ENCODE measurements around the gene TRIM61.
"Not testable (repeated sequence)": the region's sequence is repeated elsewhere in the genome, so short reads cannot be mapped to it uniquely, and the experiment has no call there.

The TRIM61 gene

DNA sequence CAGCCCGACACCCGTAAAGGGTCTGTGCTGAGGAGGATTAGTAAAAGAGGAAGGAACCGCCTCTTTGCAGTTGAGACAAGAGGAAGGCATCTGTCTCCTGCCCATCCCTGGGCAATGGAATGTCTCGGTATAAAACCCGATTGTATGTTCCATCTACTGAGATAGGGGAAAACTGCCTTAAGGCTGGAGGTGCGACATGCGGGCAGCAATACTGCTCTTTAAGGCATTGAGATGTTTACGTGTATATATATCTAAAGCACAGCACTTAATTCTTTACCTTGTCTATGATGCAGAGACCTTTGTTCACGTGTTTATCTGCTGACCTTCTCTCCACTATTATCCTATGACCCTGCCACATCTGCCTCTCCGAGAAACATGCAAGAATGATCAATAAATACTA, 13.3 kb upstream of the TRIM61 start:
- H4K5ac ChIP-seq (ENCODE audit: low read length); H3K4me3 ChIP-seq (ENCODE audit: low read length); H4K8ac ChIP-seq (ENCODE audit: low read depth, low read length); H3K36me3 ChIP-seq (ENCODE audit: control insufficient read depth, insufficient read depth, low read length); H2BK15ac ChIP-seq (replicated peaks; ENCODE audit: low read depth); H3K27me3 ChIP-seq (ENCODE audit: insufficient read depth, low read length, poor library complexity); H2BK5ac ChIP-seq (ENCODE audit: low read length); H3K4ac ChIP-seq (ENCODE audit: low read depth, low read length); H3K4me2 ChIP-seq (ENCODE audit: low read length); H3K27ac ChIP-seq (ENCODE audit: low read depth, low read length); H3K79me1 ChIP-seq (ENCODE audit: low read length); H3K56ac ChIP-seq (ENCODE audit: low read length); H3K23ac ChIP-seq (ENCODE audit: low read length); H3K4me1 ChIP-seq (ENCODE audit: control insufficient read depth, low read depth, low read length); H2BK120ac ChIP-seq (ENCODE audit: low read depth, low read length); H3K79me2 ChIP-seq (ENCODE audit: control insufficient read depth, insufficient read depth, low read length); H3K18ac ChIP-seq (ENCODE audit: low read length); H2AK5ac ChIP-seq (ENCODE audit: low read length); H3K9ac ChIP-seq (ENCODE audit: low read length); DNase-seq: not testable (repeated sequence)
- WGBS (ENCODE audit: extremely low coverage, insufficient coverage, low lambda C conversion rate), result no CpG with 5 or more reads among the region's 10 CpGs

- no peak overlapping the region for H3K4me3 ChIP-seq (ENCODE audit: low read length)
- H3K23ac ChIP-seq (ENCODE audit: low read length), result no peak overlapping the region
- H4K5ac ChIP-seq (ENCODE audit: low read length), result no peak overlapping the region
- H2BK15ac ChIP-seq (replicated peaks; ENCODE audit: low read depth), result no peak overlapping the region
- H3K9ac ChIP-seq (ENCODE audit: low read length), result no peak overlapping the region
- no peaks in the 10 kb centered on the region for H3K4me1 ChIP-seq (ENCODE audit: control insufficient read depth, low read depth, low read length)
- no peaks in the 10 kb centered on the region for H3K79me2 ChIP-seq (ENCODE audit: control insufficient read depth, insufficient read depth, low read length)
- no peak overlapping the region for H3K27ac ChIP-seq (ENCODE audit: low read depth, low read length)
- H3K36me3 ChIP-seq (ENCODE audit: control insufficient read depth, insufficient read depth, low read length), result no peaks in the 10 kb centered on the region
- DNase-seq, result no peak
- H3K27me3 ChIP-seq (ENCODE audit: insufficient read depth, low read length, poor library complexity), result no peaks in the 10 kb centered on the region
- H3K79me1 ChIP-seq (ENCODE audit: low read length), result no peaks in the 10 kb centered on the region
- no peak overlapping the region for H2BK120ac ChIP-seq (ENCODE audit: low read depth, low read length)
- WGBS (ENCODE audit: extremely low coverage, insufficient coverage, low lambda C conversion rate), result no CpG with 5 or more reads among the region's 2 CpGs
- no peak overlapping the region for H4K8ac ChIP-seq (ENCODE audit: low read depth, low read length)
- H2BK5ac ChIP-seq (ENCODE audit: low read length), result no peak overlapping the region
- H3K18ac ChIP-seq (ENCODE audit: low read length), result no peak overlapping the region
- no peak overlapping the region for H3K4me2 ChIP-seq (ENCODE audit: low read length)
- H3K56ac ChIP-seq (ENCODE audit: low read length), result no peak overlapping the region
- no peak overlapping the region for H2AK5ac ChIP-seq (ENCODE audit: low read length)
- no peak overlapping the region for H3K4ac ChIP-seq (ENCODE audit: low read depth, low read length)
Measured at GRCh38 chr4:164989471-164989870, 12.0 kb upstream of the TRIM61 start.

GRCh38 chr4:164971929-164972328, 5.5 kb downstream of the TRIM61 start:
- not testable (repeated sequence) for DNase-seq; H2AK5ac ChIP-seq (ENCODE audit: low read length); H3K36me3 ChIP-seq (ENCODE audit: control insufficient read depth, insufficient read depth, low read length); H4K8ac ChIP-seq (ENCODE audit: low read depth, low read length); H3K79me2 ChIP-seq (ENCODE audit: control insufficient read depth, insufficient read depth, low read length); H4K5ac ChIP-seq (ENCODE audit: low read length); H3K27ac ChIP-seq (ENCODE audit: low read depth, low read length); H3K18ac ChIP-seq (ENCODE audit: low read length); H3K4me2 ChIP-seq (ENCODE audit: low read length); H3K27me3 ChIP-seq (ENCODE audit: insufficient read depth, low read length, poor library complexity); H2BK15ac ChIP-seq (replicated peaks; ENCODE audit: low read depth); H2BK5ac ChIP-seq (ENCODE audit: low read length); H3K4ac ChIP-seq (ENCODE audit: low read depth, low read length); H3K4me1 ChIP-seq (ENCODE audit: control insufficient read depth, low read depth, low read length); H3K79me1 ChIP-seq (ENCODE audit: low read length); H2BK120ac ChIP-seq (ENCODE audit: low read depth, low read length); H3K23ac ChIP-seq (ENCODE audit: low read length); H3K9ac ChIP-seq (ENCODE audit: low read length); H3K56ac ChIP-seq (ENCODE audit: low read length); H3K4me3 ChIP-seq (ENCODE audit: low read length)
- no CpG with 5 or more reads among the region's 2 CpGs for WGBS (ENCODE audit: extremely low coverage, insufficient coverage, low lambda C conversion rate)

- H2BK120ac ChIP-seq (ENCODE audit: low read depth, low read length), result no peak overlapping the region
- no peak overlapping the region for H3K56ac ChIP-seq (ENCODE audit: low read length)
- H3K27ac ChIP-seq (ENCODE audit: low read depth, low read length), result no peak overlapping the region
- no peak overlapping the region for H3K4me2 ChIP-seq (ENCODE audit: low read length)
- H3K4me1 ChIP-seq (ENCODE audit: control insufficient read depth, low read depth, low read length), result no peaks in the 10 kb centered on the region
- no peak overlapping the region for H4K5ac ChIP-seq (ENCODE audit: low read length)
- no peaks in the 10 kb centered on the region for H3K79me2 ChIP-seq (ENCODE audit: control insufficient read depth, insufficient read depth, low read length)
- H3K79me1 ChIP-seq (ENCODE audit: low read length), result no peaks in the 10 kb centered on the region
- H2BK15ac ChIP-seq (replicated peaks; ENCODE audit: low read depth), result no peak overlapping the region
- H4K8ac ChIP-seq (ENCODE audit: low read depth, low read length), result no peak overlapping the region
- H3K27me3 ChIP-seq (ENCODE audit: insufficient read depth, low read length, poor library complexity), result no peaks in the 10 kb centered on the region
- no peak overlapping the region for H3K9ac ChIP-seq (ENCODE audit: low read length)
- no peak overlapping the region for H2BK5ac ChIP-seq (ENCODE audit: low read length)
- no peak for DNase-seq
- no peak overlapping the region for H3K4ac ChIP-seq (ENCODE audit: low read depth, low read length)
- no CpG with 5 or more reads among the region's 2 CpGs for WGBS (ENCODE audit: extremely low coverage, insufficient coverage, low lambda C conversion rate)
- H3K23ac ChIP-seq (ENCODE audit: low read length), result no peak overlapping the region
- no peaks in the 10 kb centered on the region for H3K36me3 ChIP-seq (ENCODE audit: control insufficient read depth, insufficient read depth, low read length)
- H3K18ac ChIP-seq (ENCODE audit: low read length), result no peak overlapping the region
- H2AK5ac ChIP-seq (ENCODE audit: low read length), result no peak overlapping the region
- H3K4me3 ChIP-seq (ENCODE audit: low read length), result no peak overlapping the region
Measured at GRCh38 chr4:164959896-164960295, 17.6 kb downstream of the TRIM61 start.

GRCh38 chr4:164959421-164959820, 18.0 kb downstream of the TRIM61 start:
- H2BK120ac ChIP-seq (ENCODE audit: low read depth, low read length); H3K18ac ChIP-seq (ENCODE audit: low read length); H3K27ac ChIP-seq (ENCODE audit: low read depth, low read length); H3K4me1 ChIP-seq (ENCODE audit: control insufficient read depth, low read depth, low read length); H3K4ac ChIP-seq (ENCODE audit: low read depth, low read length); H2BK5ac ChIP-seq (ENCODE audit: low read length); H2AK5ac ChIP-seq (ENCODE audit: low read length); H3K27me3 ChIP-seq (ENCODE audit: insufficient read depth, low read length, poor library complexity); H3K4me2 ChIP-seq (ENCODE audit: low read length); H3K79me2 ChIP-seq (ENCODE audit: control insufficient read depth, insufficient read depth, low read length); H2BK15ac ChIP-seq (replicated peaks; ENCODE audit: low read depth); H3K23ac ChIP-seq (ENCODE audit: low read length); H3K9ac ChIP-seq (ENCODE audit: low read length); H3K56ac ChIP-seq (ENCODE audit: low read length); H3K36me3 ChIP-seq (ENCODE audit: control insufficient read depth, insufficient read depth, low read length); H3K4me3 ChIP-seq (ENCODE audit: low read length); H3K79me1 ChIP-seq (ENCODE audit: low read length); H4K8ac ChIP-seq (ENCODE audit: low read depth, low read length); DNase-seq; H4K5ac ChIP-seq (ENCODE audit: low read length): not testable (repeated sequence)
- no CpG with 5 or more reads among the region's 3 CpGs for WGBS (ENCODE audit: extremely low coverage, insufficient coverage, low lambda C conversion rate)

DNA sequence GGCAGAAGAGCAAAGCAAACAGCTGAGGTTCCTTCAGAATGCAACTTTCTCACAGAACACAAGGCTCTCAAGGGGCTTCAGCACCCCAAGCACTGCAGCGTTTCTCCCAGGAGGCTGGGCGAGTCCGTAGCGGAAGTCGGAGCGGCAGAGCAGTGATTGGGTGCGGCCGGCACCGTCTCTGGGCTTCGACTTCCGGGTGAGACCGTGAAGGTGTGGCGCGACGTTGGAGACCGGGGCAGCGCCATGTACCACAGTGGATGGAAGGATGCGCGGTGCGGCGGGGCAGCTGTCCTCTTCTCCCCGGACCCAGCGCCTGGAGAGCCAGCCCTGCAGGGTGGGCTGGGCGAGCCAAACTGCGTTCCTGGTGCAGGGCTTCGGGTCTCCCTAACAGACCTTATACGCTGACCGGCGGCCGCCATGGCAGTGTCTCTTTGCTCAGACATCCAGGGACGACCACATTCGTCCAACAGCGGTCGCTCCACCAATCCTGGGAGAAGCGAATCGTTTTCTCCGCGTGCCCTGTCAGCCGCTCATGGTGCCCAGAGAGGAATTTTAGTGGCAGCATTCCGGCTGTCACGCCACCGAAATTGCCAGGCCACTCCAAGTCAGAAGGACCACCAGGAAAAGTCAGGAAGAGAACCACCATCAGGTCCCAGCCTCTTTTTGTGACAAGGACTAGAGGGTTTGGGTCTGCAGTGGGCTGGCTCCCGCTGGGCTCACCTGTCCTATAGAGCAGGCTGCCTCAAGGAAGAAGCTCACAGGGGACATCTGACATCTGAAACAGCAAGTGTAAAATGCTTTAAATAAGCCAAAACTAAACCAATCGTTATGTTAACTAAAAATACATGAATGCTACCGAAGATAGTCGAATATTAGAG, 20.5 kb downstream of the TRIM61 start:
- H3K79me2 ChIP-seq (ENCODE audit: control insufficient read depth, insufficient read depth, low read length), result no peaks in the 10 kb centered on the region
- DNase-seq, result peak; percentile 89
- peak overlapping the region; percentile 76 for H3K4me3 ChIP-seq (ENCODE audit: low read length)
- no peak overlapping the region for H3K18ac ChIP-seq (ENCODE audit: low read length)
- no peaks in the 10 kb centered on the region for H3K27me3 ChIP-seq (ENCODE audit: insufficient read depth, low read length, poor library complexity)
- no peak overlapping the region for H2BK5ac ChIP-seq (ENCODE audit: low read length)
- H3K9ac ChIP-seq (ENCODE audit: low read length), result peak overlapping the region; percentile 75
- H2BK120ac ChIP-seq (ENCODE audit: low read depth, low read length), result no peak overlapping the region
- H3K4me1 ChIP-seq (ENCODE audit: control insufficient read depth, low read depth, low read length), result no peaks in the 10 kb centered on the region
- H3K23ac ChIP-seq (ENCODE audit: low read length), result no peak overlapping the region
- no peak overlapping the region for H3K27ac ChIP-seq (ENCODE audit: low read depth, low read length)
- no peak overlapping the region for H3K4ac ChIP-seq (ENCODE audit: low read depth, low read length)
- H2BK15ac ChIP-seq (replicated peaks; ENCODE audit: low read depth), result no peak overlapping the region
- H2AK5ac ChIP-seq (ENCODE audit: low read length), result no peak overlapping the region
- H4K5ac ChIP-seq (ENCODE audit: low read length), result no peak overlapping the region
- H3K36me3 ChIP-seq (ENCODE audit: control insufficient read depth, insufficient read depth, low read length), result no peaks in the 10 kb centered on the region
- H4K8ac ChIP-seq (ENCODE audit: low read depth, low read length), result peak overlapping the region; percentile 30
- no peaks in the 10 kb centered on the region for H3K79me1 ChIP-seq (ENCODE audit: low read length)
- peak overlapping the region; percentile 88 for H3K4me2 ChIP-seq (ENCODE audit: low read length)
- H3K56ac ChIP-seq (ENCODE audit: low read length), result peak overlapping the region; percentile 94
- WGBS (ENCODE audit: extremely low coverage, insufficient coverage, low lambda C conversion rate), result no CpG with 5 or more reads among the region's 46 CpGs
